Activated naive CD4-positive, alpha-beta T cell treated with anti-CD3 and anti-CD28 coated beads, Interleukin-2, amount 50 U/mL, for 16 hours (primary cell): Measurements from ENCODE around the gene SMOC2.

Source experiments
- DNase-seq: peaks from one replicate; pipeline ENCODE4 v3.0.0-alpha.2; 2020

The SMOC2 gene

GRCh38 chr6:168440520-168441433 lies at the start of gene SMOC2:
Gene SMOC2 (plus strand): TSS chr6:168441184. CDS start chr6:168441371, 187 bp downstream.
- DNase-seq, result no peak

- DNase-seq, result no peak
These were observed 47.7 kb upstream of the SMOC2 start for GRCh38 chr6:168393126-168393870.

- DNase-seq, result no peak
These were observed 46.4 kb upstream of the SMOC2 start for GRCh38 chr6:168394606-168395005.

GRCh38 chr6:168395983-168396382 lies 45.0 kb upstream of the SMOC2 start:
- DNase-seq, result no peak

GRCh38 chr6:168396561-168396960 lies 44.4 kb upstream of the SMOC2 start:
- DNase-seq, result no peak

- DNase-seq, result no peak
These were observed 44.0 kb upstream of the SMOC2 start for GRCh38 chr6:168397012-168397411.

GRCh38 chr6:168400037-168400436 lies 40.9 kb upstream of the SMOC2 start:
- no peak for DNase-seq

GRCh38 chr6:168403370-168404005 lies 37.5 kb upstream of the SMOC2 start:
- DNase-seq, result no peak

GRCh38 chr6:168404560-168404959 lies 36.4 kb upstream of the SMOC2 start:
- no peak for DNase-seq

- no peak for DNase-seq
These were observed 33.1 kb upstream of the SMOC2 start for GRCh38 chr6:168407842-168408241.

GRCh38 chr6:168408504-168409136 lies 32.4 kb upstream of the SMOC2 start:
- no peak for DNase-seq

- no peak for DNase-seq
These were observed 30.9 kb upstream of the SMOC2 start for GRCh38 chr6:168410035-168410434.

GRCh38 chr6:168410554-168411011 lies 30.4 kb upstream of the SMOC2 start:
- no peak for DNase-seq

- no peak for DNase-seq
These were observed 29.9 kb upstream of the SMOC2 start for GRCh38 chr6:168411130-168411529.

- no peak for DNase-seq
These were observed 29.2 kb upstream of the SMOC2 start for GRCh38 chr6:168411793-168412192.

- DNase-seq, result no peak
These were observed 28.5 kb upstream of the SMOC2 start for GRCh38 chr6:168412456-168412855.

GRCh38 chr6:168413018-168413720 lies 27.8 kb upstream of the SMOC2 start:
- DNase-seq, result no peak

GRCh38 chr6:168413856-168414255 lies 27.1 kb upstream of the SMOC2 start:
- DNase-seq, result no peak

GRCh38 chr6:168414336-168415097 lies 26.5 kb upstream of the SMOC2 start:
- DNase-seq, result no peak

- no peak for DNase-seq
These were observed 25.6 kb upstream of the SMOC2 start for GRCh38 chr6:168415098-168415992.
